Keratinocyte (primary cell): ENCODE results near the gene MAEA. TPM values are rescaled to one million over a fixed set of nuclear protein-coding genes. Genes with fewer than 3 reads are reported as not detected.

Experiments
- DNase-seq: peaks from one replicate; pipeline ENCODE4 v3.0.0-alpha.2; 2011; ENCODE audit warnings: low read depth, missing footprints, low spot score
- FAIRE-seq: peaks from 2 replicates; lab custom pipeline; 2011; peaks lifted over from hg19 to GRCh38; lab: Jason Lieb, UNC
- H2AFZ ChIP-seq: 2 replicates; pipeline ENCODE4 v1.6.0; 2012; ENCODE audit warnings: low read length, control low read depth, inconsistent platforms; ENCODE audit not compliant: control insufficient read depth
- H3K27ac ChIP-seq: 2 replicates; pipeline ENCODE4 v1.5.1; 2011; ENCODE audit warnings: low read length; ENCODE audit not compliant: control insufficient read depth, insufficient read depth
- H3K27me3 ChIP-seq: 3 replicates; pipeline ENCODE4 v1.6.0; 2011; ENCODE audit warnings: low read length; ENCODE audit not compliant: control insufficient read depth, insufficient read depth; ENCODE audit errors: extremely low read depth
- H3K36me3 ChIP-seq, 2 experiments: 2 replicates in 1 of 2; 3 replicates in 1 of 2; pipeline ENCODE4 v1.5.1; 2011; ENCODE audit warnings: low read length in 2 of 2, mild to moderate bottlenecking in 1 of 2; ENCODE audit not compliant: control insufficient read depth in 2 of 2, insufficient read depth in 2 of 2; ENCODE audit errors: extremely low read depth in 1 of 2
- H3K4me1 ChIP-seq: 3 replicates; pipeline ENCODE4 v1.5.1; 2011; ENCODE audit warnings: low read length; ENCODE audit not compliant: control insufficient read depth, insufficient read depth; ENCODE audit errors: extremely low read depth
- H3K4me2 ChIP-seq: 3 replicates; pipeline ENCODE4 v1.6.0; 2011; ENCODE audit warnings: low read depth, low read length; ENCODE audit not compliant: control insufficient read depth, insufficient read depth; ENCODE audit errors: extremely low read depth
- H3K4me3 ChIP-seq, 3 experiments: fragments of 200-600 bp in 1 of 3; sonication (generic) in 1 of 3; 2 replicates in 2 of 3; 3 replicates in 1 of 3; pipeline ENCODE4 v1.5.1; 2011 to 2016; ENCODE audit warnings: low read length in 3 of 3, mild to moderate bottlenecking in 3 of 3, control low read depth in 2 of 3, inconsistent platforms in 1 of 3, low read depth in 1 of 3, mixed read lengths in 1 of 3, mixed run types in 1 of 3, moderate library complexity in 1 of 3; ENCODE audit not compliant: control insufficient read depth in 2 of 3, insufficient read depth in 2 of 3; ENCODE audit errors: extremely low read depth in 1 of 3
- H3K79me2 ChIP-seq: 2 replicates; pipeline ENCODE4 v1.6.0; 2012; ENCODE audit warnings: low read length; ENCODE audit not compliant: control insufficient read depth, insufficient read depth
- H3K9ac ChIP-seq: 3 replicates; pipeline ENCODE4 v1.6.0; 2011; ENCODE audit warnings: low read length; ENCODE audit not compliant: control insufficient read depth, insufficient read depth; ENCODE audit errors: extremely low read depth
- H3K9me1 ChIP-seq: 3 replicates; pipeline ENCODE4 v1.6.0; 2011; ENCODE audit warnings: low read length; ENCODE audit not compliant: control insufficient read depth, insufficient read depth; ENCODE audit errors: extremely low read depth
- H3K9me3 ChIP-seq: 2 replicates; pipeline ENCODE4 v1.5.1; 2012; ENCODE audit warnings: low read depth, low read length; ENCODE audit not compliant: control insufficient read depth
- H4K20me1 ChIP-seq: 3 replicates; pipeline ENCODE4 v1.6.0; 2011; ENCODE audit warnings: low read length; ENCODE audit not compliant: control insufficient read depth, insufficient read depth; ENCODE audit errors: extremely low read depth
- EZH2 ChIP-seq: IDR thresholded peaks from one replicate; pipeline ENCODE4 v1.6.1; 2012; ENCODE audit warnings: inconsistent platforms, mild to moderate bottlenecking, low read length, moderate library complexity
- dilution Hi-C: fragments of 300-500 bp; cut with MboI; formaldehyde crosslinking; loops from one replicate; pipeline ENCODE4 v1.7.0; 2020; ENCODE audit warnings: low sequenced_read_pairs; ENCODE audit not compliant: extremely low pct_ligation_motif_present
- polyA plus RNA-seq, 5 experiments: library from polyadenylated mRNA; depleted of rRNA in 3 of 5; stranded (reverse) in 3 of 5; stranded (forward) in 1 of 5; unstranded in 1 of 5; fragments of >200 nt; gene quantifications; 1 replicate in 1 of 5; 2 replicates in 3 of 5; 3 replicates in 1 of 5; pipeline versions ENCODE4 v1.2.1 to v1.2.3, GENCODE V29; 2011 to 2012; ENCODE audit warnings: missing spikeins in 2 of 5, low read depth in 1 of 5, low replicate concordance in 1 of 5
- TF ChIP-seq, protein P1 (sequence below), 3 experiments: IDR thresholded peaks in 1 of 3; conservative IDR thresholded peaks in 1 of 3; optimal IDR thresholded peaks in 1 of 3; 2 replicates in 2 of 3; 3 replicates in 1 of 3; pipeline versions ENCODE3 to v1.5.1; 2011; ENCODE audit warnings: low read length in 3 of 3, mild to moderate bottlenecking in 3 of 3, moderate library complexity in 2 of 3, control low read depth in 1 of 3, inconsistent platforms in 1 of 3; ENCODE audit not compliant: insufficient read depth in 2 of 3; ENCODE audit errors: extremely low read depth in 1 of 3

Gene MAEA
- polyA plus RNA-seq, 1 donor (not counting 4 experiments of a cell fraction or from before 2014, with no cell fraction given): 89.7 TPM

DNA sequence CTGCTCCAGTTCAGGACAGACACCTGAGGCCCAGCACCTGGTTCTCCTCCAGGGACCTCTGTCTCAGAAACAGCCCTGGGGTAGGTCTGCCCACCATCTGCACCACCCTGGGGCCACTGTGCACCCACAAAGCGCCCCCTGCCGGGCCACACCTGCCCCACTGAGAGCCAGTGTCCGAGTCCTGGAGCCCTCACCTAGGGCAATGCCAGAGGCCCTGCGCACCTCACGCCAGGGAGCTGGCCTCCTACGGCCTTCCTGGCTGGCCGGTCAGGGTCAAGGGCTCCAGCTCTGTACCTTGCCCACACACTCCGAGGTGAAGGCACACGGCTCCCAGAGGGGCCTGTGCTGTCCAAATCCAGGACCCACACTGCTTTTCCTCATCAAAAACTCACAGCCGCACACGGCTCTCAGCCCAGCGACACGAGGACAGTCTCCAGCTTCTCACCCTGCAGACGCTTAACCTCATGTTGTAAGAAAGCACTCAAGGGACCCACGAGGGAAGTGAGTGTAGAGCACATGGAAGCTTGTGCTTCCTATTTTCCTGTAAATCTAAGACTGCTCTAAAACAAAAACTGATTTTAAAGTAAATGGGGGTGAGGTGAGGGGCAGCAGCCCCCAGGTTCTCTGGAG lies 46.1 kb upstream of the MAEA start:
- H3K4me1 ChIP-seq: peaks cover 16% of the 10 kb centered on the region
- H3K79me2 ChIP-seq: peaks cover 88% of the 10 kb centered on the region
- dilution Hi-C loops: no loop called here
- H3K4me2 ChIP-seq: no peak overlapping the region
- H3K9me1 ChIP-seq: no peaks in the 10 kb centered on the region
- H3K36me3 ChIP-seq: peaks cover 11 to 14% of the 10 kb centered on the region in 2 experiments
- no peak overlapping the region for H3K9ac ChIP-seq
- no peak overlapping the region for H2AFZ ChIP-seq
- peaks cover 43% of the 10 kb centered on the region for H4K20me1 ChIP-seq
- H3K27ac ChIP-seq: no peak overlapping the region
- no peaks in the 10 kb centered on the region for H3K9me3 ChIP-seq
- no peak overlapping the region for H3K4me3 ChIP-seq
- DNase-seq (no peak), FAIRE-seq (no peak)
- H3K27me3 ChIP-seq: no peaks in the 10 kb centered on the region
- TF ChIP-seq EZH2: no peak
- TF ChIP-seq, protein P1, sequence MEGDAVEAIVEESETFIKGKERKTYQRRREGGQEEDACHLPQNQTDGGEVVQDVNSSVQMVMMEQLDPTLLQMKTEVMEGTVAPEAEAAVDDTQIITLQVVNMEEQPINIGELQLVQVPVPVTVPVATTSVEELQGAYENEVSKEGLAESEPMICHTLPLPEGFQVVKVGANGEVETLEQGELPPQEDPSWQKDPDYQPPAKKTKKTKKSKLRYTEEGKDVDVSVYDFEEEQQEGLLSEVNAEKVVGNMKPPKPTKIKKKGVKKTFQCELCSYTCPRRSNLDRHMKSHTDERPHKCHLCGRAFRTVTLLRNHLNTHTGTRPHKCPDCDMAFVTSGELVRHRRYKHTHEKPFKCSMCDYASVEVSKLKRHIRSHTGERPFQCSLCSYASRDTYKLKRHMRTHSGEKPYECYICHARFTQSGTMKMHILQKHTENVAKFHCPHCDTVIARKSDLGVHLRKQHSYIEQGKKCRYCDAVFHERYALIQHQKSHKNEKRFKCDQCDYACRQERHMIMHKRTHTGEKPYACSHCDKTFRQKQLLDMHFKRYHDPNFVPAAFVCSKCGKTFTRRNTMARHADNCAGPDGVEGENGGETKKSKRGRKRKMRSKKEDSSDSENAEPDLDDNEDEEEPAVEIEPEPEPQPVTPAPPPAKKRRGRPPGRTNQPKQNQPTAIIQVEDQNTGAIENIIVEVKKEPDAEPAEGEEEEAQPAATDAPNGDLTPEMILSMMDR (optimal IDR thresholded peaks at IDR 0.05 in 1 of 3, IDR thresholded peaks at IDR 0.05 in 1 of 3, conservative IDR thresholded peaks at IDR 0.05 in 1 of 3; ENCODE audit: extremely low read depth in 1 of 3, insufficient read depth in 2 of 3, low read length in 3 of 3): no peak

GRCh38 chr4:1244081-1244977 lies 45.4 kb upstream of the MAEA start:
- FAIRE-seq (no peak), DNase-seq (no peak)
- H2AFZ ChIP-seq: no peak overlapping the region
- H3K9me3 ChIP-seq: no peaks in the 10 kb centered on the region
- H3K4me2 ChIP-seq: no peak overlapping the region
- no peaks in the 10 kb centered on the region for H3K27me3 ChIP-seq
- H3K36me3 ChIP-seq: peaks cover 10 to 14% of the 10 kb centered on the region in 2 experiments
- dilution Hi-C loops: no loop called here
- H3K4me1 ChIP-seq: peaks cover 16% of the 10 kb centered on the region
- peaks cover 41% of the 10 kb centered on the region for H4K20me1 ChIP-seq
- TF ChIP-seq, protein P1 (optimal IDR thresholded peaks at IDR 0.05 in 1 of 3, IDR thresholded peaks at IDR 0.05 in 1 of 3, conservative IDR thresholded peaks at IDR 0.05 in 1 of 3; ENCODE audit: extremely low read depth in 1 of 3, insufficient read depth in 2 of 3, low read length in 3 of 3): no peak
- TF ChIP-seq EZH2: no peak
- H3K79me2 ChIP-seq: peaks cover 81% of the 10 kb centered on the region
- no peak overlapping the region for H3K4me3 ChIP-seq
- H3K9me1 ChIP-seq: no peaks in the 10 kb centered on the region
- H3K9ac ChIP-seq: no peak overlapping the region
- H3K27ac ChIP-seq: no peak overlapping the region
